NOMO-1 treated with dmso at 0.1 percent for 144 hours (cell line): Measurements from ENCODE around the gene CEP72.
A peak's percentile ranks its signal among the peaks of the same experiment; 100 is the strongest.
"Not testable (repeated sequence)": the region's sequence is repeated elsewhere in the genome, so short reads cannot be mapped to it uniquely, and the experiment has no call there.

ENCODE experiments used
- DNase-seq: peaks from one replicate; lab custom pipeline; 2025; ENCODE audit not compliant: unreplicated experiment; lab: John Stamatoyannopoulos, UW

Gene CEP72

DNA sequence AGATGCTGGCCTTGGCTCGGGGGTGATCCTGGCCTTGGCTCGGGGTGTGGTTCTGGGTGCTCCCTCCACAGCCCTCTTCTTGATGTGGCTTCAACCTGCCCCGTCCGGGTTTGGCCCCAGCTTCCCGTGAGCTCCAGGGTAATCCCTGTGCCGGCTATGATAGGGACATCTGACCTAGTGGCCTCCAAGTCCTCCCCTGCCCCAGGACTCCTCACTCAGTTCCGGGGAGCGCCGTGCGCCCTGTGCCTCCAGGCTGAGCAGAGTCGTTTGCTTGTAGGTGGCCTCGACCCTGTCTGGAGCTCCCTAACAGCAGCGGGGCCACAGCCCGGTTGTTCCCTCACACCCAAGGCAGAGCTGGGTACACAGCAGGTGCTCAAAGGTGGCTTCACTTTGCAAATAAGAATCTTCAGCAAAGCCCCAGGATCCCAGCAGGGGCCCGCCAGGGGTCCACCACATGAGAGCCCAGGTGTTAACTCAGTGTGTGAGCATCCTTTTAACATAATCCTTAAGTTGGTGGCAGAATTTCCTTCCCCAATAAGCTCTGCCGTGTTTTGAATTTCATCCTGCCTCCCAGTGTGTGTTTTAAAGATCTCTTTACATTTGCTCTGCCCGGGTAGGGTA is 32.3 kb upstream of the CEP72 start:
- no peak for DNase-seq

DNA sequence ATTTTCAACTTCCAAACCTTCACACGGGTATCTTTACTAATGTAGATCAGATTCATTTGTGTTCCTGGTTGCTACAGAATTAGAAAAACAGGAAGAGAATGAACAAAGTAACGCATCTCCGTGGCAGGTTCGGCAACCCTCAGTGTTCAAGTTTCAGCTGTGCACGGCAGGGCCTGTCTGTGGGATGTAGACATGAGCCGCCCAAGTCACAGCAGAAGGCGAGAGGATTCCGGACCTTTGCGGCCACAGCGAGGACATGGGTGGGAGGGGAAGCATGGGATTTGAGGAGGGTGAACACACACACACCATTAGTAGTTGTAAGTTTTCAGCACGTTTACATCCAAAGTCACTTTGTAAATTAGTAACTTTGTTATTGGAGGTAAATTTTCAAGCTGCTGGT is 31.7 kb upstream of the CEP72 start:
- DNase-seq, result no peak

DNA sequence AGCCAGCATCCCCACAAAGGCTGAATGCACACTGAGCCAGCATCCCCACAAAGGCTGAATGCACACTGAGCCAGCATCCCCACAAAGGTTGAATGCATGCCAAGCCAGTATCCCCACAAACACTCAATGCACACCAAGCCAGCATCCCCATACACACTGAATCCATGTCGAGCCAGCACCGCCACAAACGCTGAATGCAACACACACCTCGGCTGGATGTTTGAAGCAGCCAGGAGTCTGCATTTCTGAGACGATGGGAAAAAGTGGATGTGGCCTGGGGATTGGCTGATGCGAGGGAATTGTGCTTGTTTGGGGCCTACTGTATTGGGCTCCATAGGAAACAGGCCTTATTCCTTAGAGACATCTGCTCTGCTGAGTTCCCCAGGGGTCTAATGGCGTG is 30.9 kb upstream of the CEP72 start:
- no peak for DNase-seq

DNA sequence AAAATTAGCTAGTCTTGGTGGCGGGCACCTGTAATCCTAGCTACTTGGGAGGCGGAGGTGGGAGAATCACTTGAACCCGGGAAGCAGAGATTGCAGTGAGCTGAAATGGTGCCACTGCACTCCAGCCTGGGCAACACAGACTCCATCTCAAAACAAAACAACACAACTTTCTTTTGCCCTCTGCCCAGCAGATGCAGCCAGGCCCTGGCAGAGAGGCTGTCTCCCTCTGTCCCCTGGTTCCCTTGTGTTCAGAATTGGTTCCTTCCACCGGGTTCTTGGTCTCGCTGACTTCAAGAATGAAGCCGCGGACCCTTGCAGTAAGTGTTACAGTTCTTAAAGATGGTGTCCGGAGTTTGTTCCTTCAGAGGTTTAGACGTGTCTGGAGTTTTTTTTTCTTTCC is 30.2 kb upstream of the CEP72 start:
- DNase-seq, result no peak

DNA sequence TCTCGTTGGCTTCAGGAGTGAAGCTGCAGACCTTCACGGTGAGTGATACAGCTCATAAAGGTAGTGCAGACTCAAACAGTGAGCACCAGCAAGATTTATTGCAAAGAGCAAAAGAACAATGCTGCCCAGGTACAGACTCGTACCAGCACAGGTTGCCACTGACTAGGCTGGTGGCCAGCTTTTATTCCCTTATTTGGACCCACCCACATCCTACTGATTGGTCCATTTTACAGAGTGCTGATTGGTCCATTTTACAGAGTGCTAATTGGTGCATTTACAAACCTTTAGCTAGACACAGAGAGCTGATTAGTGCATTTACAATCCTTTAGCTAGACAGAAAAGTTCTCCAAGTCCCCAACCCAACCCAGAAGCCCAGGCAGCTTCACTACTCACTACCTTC is 29.7 kb upstream of the CEP72 start:
- not testable (repeated sequence) for DNase-seq

DNA sequence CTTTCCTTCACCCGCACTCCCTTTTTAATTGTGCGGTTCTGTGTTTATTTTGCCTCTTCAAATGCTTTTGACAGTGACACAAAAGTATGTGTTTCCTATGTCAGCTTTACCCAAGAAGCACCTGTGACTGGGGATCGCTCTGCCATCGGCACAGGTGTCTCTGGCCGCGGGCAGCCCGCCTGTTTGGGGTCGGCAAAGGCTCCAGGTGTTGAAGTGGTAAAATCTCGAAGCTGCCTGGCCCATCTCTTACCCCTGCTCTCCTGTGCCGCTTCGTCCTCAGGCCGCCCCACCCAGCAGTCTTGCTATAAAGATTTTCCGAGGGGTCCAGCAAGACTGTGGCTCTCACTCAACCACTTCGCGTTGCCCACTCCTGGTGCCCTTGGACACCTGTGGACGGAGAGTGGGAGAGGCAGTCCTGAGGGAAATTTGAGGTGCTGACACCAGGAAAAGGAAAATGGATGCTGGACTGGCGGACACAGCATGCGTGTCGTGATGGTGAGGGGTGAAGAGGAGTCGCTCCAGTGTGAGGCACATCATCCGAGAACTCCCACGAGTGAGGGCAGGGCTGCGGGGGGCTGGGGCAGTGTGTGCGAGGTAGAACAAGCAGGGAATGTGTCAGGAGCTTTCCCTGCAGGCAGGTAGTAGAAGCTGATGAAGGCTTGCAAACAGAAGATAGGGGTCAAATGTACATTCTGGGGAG is 29.1 kb upstream of the CEP72 start:
- no peak for DNase-seq

DNA sequence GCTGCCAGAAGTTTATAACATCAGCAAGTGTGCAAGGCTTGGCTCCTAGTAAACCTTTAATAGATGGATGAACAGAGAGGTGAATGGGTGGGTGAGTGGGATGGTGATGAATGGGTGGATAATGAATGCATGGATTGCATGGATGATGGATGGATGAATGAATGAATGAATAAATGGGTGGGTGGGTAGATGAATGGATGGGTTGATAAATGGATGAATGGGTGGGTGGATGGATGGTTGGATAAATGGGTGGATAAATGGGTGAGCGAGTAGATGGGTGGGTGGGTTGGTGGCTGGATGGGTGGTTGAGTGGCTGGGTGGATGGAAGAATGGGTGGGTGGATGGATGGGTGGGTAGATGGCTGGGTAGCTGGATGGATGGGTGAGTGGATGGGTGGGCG is 28.5 kb upstream of the CEP72 start:
- no peak for DNase-seq

DNA sequence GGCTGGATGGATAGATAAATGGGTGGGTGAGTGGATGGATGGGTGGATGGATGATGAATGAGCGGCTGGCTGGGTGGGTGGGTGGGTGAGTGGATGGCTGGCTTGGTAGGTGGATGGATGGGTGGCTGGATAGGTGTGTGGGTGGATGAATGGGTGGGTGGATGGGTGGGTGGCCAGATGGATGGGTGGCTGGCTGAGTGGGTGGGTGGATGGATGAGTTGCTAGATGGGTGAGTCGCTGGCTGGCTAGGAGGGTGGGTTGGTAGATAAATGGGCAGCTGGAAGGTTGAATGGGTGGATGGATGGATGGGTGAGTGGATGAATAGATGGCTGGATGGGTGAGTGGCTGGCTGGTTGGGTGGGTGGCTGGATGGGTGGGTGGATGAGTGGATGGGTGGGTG is 27.9 kb upstream of the CEP72 start:
- no peak for DNase-seq

DNA sequence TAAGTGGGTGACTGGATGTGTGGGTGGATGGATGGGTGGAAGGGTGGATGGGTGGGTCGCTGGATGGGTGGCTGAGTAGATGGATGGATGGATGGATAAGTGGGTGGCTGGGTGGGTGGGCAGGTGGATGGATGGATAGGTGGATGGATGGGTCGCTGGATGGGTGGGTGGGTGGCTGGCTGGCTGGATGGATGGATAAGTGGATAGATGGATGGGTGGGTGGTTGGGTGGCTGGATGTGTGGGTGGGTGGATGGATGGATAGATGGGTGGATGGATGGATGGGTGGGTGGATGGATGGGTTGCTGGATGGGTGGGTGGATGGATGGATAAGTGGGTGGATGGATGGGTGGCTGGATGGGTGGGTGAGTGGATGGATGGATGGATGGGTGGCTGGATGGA is 27.3 kb upstream of the CEP72 start:
- no peak for DNase-seq

DNA sequence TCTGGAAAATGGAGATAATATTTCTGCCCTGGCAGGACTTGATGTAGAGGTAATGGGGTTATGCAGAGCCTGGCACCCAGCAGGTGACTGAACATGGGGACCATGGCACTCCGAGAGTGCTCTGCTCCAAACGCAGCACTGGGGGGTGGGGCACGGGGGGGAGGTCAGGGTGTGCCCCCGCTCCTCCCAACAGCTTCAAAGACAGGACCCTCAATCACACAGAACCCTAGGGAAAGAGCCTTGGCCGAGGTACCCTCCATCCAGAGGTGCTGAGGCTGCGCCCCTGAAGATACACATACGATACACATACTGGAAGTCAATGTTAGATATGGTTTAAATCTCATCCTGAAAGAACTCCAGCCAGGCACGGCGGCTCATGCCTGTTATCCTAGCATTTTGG is 26.6 kb upstream of the CEP72 start:
- no peak for DNase-seq

DNA sequence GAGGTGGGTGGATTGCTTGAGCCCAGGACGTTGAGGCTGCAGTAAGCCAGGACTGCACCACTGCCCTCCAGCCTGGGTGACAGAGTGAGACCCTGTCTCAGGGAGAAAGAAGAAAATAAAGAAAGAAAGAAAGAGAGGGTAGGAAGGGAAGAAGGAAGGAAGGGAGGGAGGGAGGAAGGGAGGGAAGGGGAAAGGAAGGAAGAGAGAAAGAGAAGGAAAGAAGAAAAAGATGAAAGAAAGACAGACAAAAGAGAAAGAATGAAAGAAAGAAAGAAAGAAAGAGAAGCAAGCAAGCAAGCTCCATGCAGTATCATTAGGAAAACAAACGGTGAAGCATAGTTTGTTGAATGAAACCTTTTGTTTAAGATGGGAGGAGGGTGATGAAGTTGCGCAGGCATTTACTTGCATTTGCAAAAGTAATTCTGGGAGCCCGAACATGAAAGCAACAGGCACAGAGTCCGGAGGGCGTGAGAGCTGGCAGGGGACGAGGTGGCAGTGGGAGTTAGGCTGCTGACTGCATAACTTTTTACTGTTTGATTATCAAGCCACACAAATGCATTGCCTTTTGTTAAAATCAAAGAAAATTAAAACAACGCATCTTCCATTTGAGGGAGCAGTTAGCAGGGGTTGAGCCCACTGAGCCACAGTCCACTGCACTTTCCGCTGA is 26.0 kb upstream of the CEP72 start:
- no peak for DNase-seq

DNA sequence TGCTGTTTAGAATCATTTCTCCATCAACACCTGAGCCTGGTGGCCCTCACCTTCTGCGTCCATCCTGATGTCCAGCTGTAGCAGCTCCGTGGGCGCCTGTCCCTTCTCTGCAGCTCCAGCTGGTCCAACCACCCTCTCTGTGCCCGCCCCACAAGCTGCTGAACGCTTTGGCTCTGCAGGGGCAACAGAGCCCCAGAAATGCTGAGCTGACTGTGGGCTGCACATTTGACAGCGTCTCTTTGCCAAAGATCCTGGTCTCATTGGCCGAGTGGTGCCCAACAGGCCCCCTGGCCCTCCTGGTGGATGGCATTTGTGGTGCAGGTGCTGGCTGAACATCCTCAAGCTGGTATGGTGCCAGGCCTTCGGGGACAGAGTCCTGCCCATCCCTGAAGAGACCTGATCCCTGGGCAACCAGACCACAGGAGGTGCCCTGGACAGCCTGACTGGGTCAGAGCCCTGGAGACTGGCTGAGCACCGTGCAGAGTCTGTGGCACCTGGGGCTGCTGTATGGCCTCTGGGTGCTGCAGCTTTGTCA is 25.3 kb upstream of the CEP72 start:
- DNase-seq, result no peak

DNA sequence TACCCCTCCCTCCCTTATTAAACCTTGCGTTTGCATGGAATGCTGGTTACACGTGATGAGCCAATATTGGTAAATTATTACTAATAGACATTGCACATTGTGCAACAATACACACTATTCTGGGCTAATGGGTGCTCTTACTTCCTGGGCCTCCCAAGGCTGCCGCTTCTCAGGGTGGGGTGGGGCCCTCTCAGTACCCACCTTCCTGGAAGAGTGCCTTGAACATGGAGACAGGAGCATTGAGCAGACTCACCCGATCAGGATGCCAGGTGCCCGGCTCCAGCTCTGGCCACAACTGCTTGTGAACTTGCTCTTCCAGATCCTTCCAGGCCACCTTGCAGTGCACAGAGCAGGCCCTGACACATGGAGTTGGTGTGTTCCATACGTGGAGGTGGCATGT is 24.7 kb upstream of the CEP72 start:
- no peak for DNase-seq

DNA sequence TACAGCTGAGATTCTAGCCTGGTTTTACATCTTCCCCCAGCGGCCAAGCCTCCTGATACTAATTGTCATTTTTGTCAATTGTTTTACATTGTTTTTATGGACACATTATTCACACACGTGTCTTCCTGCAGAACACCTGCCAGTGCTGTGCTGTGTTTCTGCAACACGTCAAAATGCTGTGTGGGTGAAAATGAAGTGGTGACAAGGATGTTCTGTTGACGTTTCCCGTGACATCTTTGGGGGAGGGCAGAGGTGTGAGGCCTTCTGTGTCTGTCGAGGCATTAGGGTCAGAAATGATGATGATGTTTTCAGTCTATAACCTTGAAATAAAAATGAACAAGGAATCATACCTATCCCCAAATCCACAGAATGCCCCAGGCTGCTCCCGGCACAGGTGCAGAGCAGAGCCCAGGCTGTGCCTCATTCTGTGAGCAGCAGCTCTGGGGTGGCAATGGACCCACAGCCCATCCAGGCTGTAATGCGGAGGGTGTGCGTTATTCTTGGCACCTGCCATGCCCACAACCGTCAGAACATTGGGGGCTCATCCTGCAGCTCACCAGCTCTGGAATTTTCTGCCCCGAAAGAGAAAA is 23.6 kb upstream of the CEP72 start:
- no peak for DNase-seq

DNA sequence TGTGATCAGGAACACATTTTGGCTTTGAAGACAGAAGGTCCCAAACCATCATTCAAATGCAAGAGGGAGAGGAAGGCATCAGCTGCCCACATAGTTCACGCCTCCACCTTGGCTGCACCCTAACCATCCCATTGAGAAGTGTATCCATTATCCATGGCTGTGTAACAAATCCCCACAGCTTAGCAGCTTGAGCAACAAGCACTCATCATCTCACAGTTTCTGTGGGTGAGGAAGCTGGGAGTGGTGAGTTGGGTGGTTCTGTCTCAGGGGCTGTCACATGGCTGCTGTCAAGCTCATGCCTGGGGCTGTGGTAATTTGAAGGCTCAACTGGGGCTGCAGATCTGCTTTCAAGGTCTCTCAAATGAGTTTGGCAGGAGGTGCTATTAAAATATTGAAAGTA is 23.0 kb upstream of the CEP72 start:
- DNase-seq, result no peak

DNA sequence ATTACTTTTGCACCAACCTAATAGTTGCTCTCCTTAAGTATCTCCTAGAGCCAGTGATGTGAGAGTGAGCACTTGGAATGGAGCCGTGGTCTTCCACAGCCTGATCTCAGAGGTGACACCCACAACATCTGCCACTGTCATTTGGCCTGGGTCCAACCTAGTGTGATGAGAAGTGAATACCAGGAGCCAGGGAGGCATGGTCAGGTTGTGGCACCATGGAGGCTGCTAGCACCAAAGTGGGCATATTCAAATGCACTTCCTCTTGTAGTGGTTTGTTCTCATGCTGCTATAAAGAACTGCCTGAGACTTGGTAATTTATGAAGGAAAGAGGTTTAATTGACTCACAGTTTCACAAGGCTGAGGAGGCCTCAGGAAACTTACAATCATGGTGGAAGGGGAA is 22.6 kb upstream of the CEP72 start:
- no peak for DNase-seq

DNA sequence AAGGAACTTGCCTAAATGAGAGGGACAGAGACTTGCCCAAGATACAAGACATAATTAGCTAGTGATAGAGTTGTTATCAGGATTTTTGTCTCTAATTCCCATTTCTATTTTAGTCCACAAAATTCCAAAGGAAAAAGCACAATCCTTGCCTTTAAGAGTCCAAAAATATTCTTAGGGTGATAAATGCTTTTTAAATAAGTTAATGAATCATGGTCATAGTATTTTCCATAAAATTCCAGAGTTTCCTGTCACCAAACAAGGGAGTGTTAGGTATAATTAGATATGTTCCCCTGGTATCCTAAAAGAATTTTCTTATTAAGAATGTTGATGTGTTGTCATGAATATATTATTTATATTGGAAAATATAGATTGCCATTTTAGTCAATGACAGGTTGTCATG is 21.8 kb upstream of the CEP72 start:
- no peak for DNase-seq

DNA sequence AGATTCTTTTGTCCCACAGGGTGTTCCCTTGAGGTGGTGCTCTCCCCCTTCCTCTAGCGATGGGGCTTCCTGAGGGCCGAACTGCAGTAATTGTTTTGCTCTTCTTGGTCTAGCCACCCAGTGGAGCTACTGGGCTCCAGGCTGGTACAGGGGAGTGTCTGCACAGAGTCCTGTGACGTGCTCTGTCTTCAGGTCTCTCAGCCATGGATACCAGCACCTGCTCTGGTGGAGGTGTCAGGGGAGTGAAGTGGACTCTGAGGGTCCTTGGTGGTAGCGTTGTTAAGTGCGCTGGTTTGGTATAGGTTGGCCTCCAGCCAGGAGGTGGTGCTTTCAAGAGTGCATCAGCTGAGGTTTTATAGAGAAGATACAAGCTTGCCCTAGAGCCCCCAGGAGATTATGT is 20.4 kb upstream of the CEP72 start:
- DNase-seq, result no peak

DNA sequence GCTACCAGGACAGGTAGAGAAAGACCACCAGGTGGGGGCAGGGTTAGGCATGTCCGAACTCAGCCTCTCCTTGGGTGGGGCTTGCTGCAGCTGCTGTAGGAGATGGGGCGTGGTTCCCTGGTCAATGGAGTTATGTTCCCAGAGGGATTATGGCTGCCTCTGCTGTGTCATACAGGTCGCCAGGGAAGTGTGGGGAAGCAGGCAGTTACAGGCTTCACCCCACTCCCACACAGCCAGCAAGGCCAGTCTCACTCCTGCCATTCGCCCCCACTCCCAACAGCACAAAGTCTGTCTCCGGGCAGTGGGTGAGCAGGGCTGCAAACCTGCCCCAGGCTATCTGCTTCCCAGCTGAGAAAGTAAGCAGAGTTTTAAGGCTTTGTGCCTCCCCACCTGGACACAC is 20.0 kb upstream of the CEP72 start:
- DNase-seq, result no peak

DNA sequence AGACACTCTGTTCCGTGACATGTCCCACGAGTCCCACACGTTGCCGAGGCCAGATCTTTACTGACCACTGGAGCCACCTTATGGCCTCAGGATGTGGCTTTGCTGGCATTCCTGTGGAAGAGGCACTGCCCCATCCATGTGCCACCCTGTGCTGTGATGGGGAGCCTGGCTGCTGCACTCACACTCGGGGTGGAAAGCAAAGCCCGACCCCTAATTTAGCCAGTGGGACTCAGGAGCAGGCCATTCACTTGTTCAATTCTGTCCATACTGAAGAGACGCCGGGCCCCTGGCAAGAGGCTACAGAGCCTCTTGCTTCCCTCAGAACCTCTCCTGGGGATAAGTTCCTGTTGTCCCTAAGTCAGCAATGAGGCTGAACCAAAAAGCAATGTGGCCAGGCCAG is 18.6 kb upstream of the CEP72 start:
- DNase-seq, result no peak

DNA sequence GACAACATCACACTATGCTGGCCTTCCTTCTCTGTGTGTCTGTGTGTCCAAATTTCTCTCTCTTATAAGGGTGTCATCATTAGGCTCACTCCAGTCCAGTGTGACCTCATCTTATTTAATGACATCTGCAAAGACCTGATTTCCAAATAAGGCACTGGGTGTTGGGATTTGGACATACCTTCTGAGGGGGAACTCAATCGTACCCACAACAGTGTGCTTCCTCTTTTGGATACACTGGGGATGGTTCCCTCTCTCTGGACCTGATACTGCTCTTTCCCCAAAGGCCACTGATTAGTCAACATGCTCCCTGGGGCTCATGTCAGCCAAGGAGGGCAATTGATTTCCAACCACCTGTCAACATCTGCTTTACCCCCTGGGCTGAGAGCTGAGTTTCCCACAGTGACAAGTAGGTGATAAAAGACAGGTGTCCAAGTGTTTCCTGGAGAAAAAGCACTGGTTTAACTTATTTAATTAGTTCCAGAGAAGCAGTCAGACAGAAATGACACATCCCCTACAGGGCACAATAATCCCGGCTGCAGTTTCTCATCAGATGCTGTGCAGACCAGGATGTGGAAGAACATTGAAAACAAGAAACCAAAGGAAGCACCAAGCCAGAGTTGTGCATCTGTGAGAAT is 17.8 kb upstream of the CEP72 start:
- peak; percentile 93 for DNase-seq
